Gastrocnemius medialis (tissue), 4 donors: Measurements from ENCODE around the gene GRIK1. TPM values are rescaled to one million over a fixed set of nuclear protein-coding genes. Genes with fewer than 3 reads are reported as not detected.

Experiments
- ATAC-seq, 2 donors: fragments of 150-250 bp; one replicate each; pipeline ENCODE4 v1.9.1; 2016
- DNase-seq, 2 donors: peaks; one replicate each; pipeline ENCODE4 v3.0.0-alpha.2; 2019
- H3K27ac ChIP-seq, 4 donors: fragments of 200-600 bp; sonication (generic); 1 replicate in 1 of 4; 2 replicates in 3 of 4; pipeline ENCODE4 v1.5.1; 2016 to 2018; ENCODE audit warnings: mild to moderate bottlenecking in 2 of 4, moderate library complexity in 1 of 4
- H3K27me3 ChIP-seq, 3 donors: fragments of 200-600 bp; sonication (generic) in 2 of 3; 1 replicate in 1 of 3; 2 replicates in 2 of 3; pipeline versions ENCODE4 v1.5.1 to v1.6.0; 2016 to 2019; ENCODE audit warnings: mild to moderate bottlenecking in 1 of 3, moderate library complexity in 1 of 3
- H3K36me3 ChIP-seq, 2 donors: fragments of 200-600 bp; sonication (generic) in 1 of 2; one replicate each; pipeline ENCODE4 v1.5.1; 2017 to 2018
- H3K4me1 ChIP-seq, 2 donors: fragments of 200-600 bp; sonication (generic) in 1 of 2; one replicate each; pipeline ENCODE4 v1.5.1; 2016 to 2017; ENCODE audit warnings: mild to moderate bottlenecking in 2 of 2
- H3K4me3 ChIP-seq, 4 donors: fragments of 200-600 bp; sonication (generic) in 3 of 4; 1 replicate in 1 of 4; 2 replicates in 3 of 4; pipeline ENCODE4 v1.5.1; 2016 to 2019; ENCODE audit warnings: mild to moderate bottlenecking in 2 of 4
- H3K9me3 ChIP-seq, 3 donors: fragments of 200-600 bp; sonication (generic) in 2 of 3; 1 replicate in 1 of 3; 2 replicates in 2 of 3; pipeline ENCODE4 v1.5.1; 2016 to 2019
- CTCF ChIP-seq, 5 experiments: fragments of 450-650 bp in 3 of 5; fragments of 200-600 bp in 2 of 5; sonication (generic) in 2 of 5; IDR thresholded peaks in 4 of 5; conservative IDR thresholded peaks in 1 of 5; 1 replicate in 4 of 5; 2 replicates in 1 of 5; pipeline ENCODE4 v1.5.1; 2016 to 2019; ENCODE audit warnings: antibody characterized with exemption in 5 of 5, mild to moderate bottlenecking in 3 of 5, moderate library complexity in 3 of 5
- POLR2A ChIP-seq, 2 donors: fragments of 450-650 bp; IDR thresholded peaks; one replicate each; pipeline ENCODE4 v1.6.1; 2017; ENCODE audit warnings: antibody characterized with exemption in 2 of 2, mild to moderate bottlenecking in 2 of 2, moderate library complexity in 2 of 2
- in situ Hi-C, 4 donors: fragments of 200-750 bp; cut with MboI; loops; one replicate each; pipeline versions ENCODE4 v1.15.0 to v1.8.0; 2017; ENCODE audit warnings: low sequenced_read_pairs in 4 of 4
- intact Hi-C: fragments of 100-400 bp; cut with DNase I; formaldehyde crosslinking; loops from one replicate; pipeline ENCODE4 v1.15.1; 2023; ENCODE audit warnings: low total_unique reads
- total RNA-seq, 4 donors: library from RNA; depleted of rRNA; stranded (reverse); fragments of >200 nt; gene quantifications; one replicate each; pipeline versions ENCODE4 v1.1.0 to v1.2.3, GENCODE V29; 2016

The GRIK1 gene
- total RNA-seq, 4 donors from 2014 or later: 0.13 TPM; not detected in 3

GRCh38 chr21:29786496-29787360 lies 153.1 kb downstream of the GRIK1 start:
- in situ Hi-C loops: no loop called here
- no peak for TF ChIP-seq CTCF (IDR thresholded peaks at IDR 0.05 in 4 of 5, conservative IDR thresholded peaks at IDR 0.05 in 1 of 5)
- no peak for TF ChIP-seq POLR2A (IDR thresholded peaks at IDR 0.05)
- H3K36me3 ChIP-seq: no peaks in the 10 kb centered on the region
- no peaks in the 10 kb centered on the region for H3K4me1 ChIP-seq
- no peak for DNase-seq
- no peaks in the 10 kb centered on the region for H3K9me3 ChIP-seq
- intact Hi-C loops: no loop called here
- no peaks in the 10 kb centered on the region for H3K27me3 ChIP-seq
- ATAC-seq: no peak
- no peak overlapping the region for H3K27ac ChIP-seq
- H3K4me3 ChIP-seq: no peak overlapping the region

- ATAC-seq: no peak
- H3K9me3 ChIP-seq: no peaks in the 10 kb centered on the region
- H3K4me3 ChIP-seq: no peak overlapping the region
- no peaks in the 10 kb centered on the region for H3K36me3 ChIP-seq
- no peak overlapping the region for H3K27ac ChIP-seq
- no peaks in the 10 kb centered on the region for H3K27me3 ChIP-seq
- intact Hi-C loops: no loop called here
- no peak for TF ChIP-seq POLR2A (IDR thresholded peaks at IDR 0.05)
- TF ChIP-seq CTCF (IDR thresholded peaks at IDR 0.05 in 4 of 5, conservative IDR thresholded peaks at IDR 0.05 in 1 of 5): no peak
- H3K4me1 ChIP-seq: no peaks in the 10 kb centered on the region
- no peak for DNase-seq
- in situ Hi-C loops: no loop called here
Observed at GRCh38 chr21:29777160-29777559, 162.6 kb downstream of the GRIK1 start.

- H3K4me3 ChIP-seq: no peak overlapping the region
- no peaks in the 10 kb centered on the region for H3K36me3 ChIP-seq
- H3K27ac ChIP-seq: no peak overlapping the region
- no peak for ATAC-seq
- no peak for TF ChIP-seq CTCF (IDR thresholded peaks at IDR 0.05 in 4 of 5, conservative IDR thresholded peaks at IDR 0.05 in 1 of 5)
- TF ChIP-seq POLR2A (IDR thresholded peaks at IDR 0.05): no peak
- H3K9me3 ChIP-seq: no peaks in the 10 kb centered on the region
- no peaks in the 10 kb centered on the region for H3K27me3 ChIP-seq
- intact Hi-C loops (no loop called here), in situ Hi-C loops (no loop called here)
- no peaks in the 10 kb centered on the region for H3K4me1 ChIP-seq
- no peak for DNase-seq
Observed at GRCh38 chr21:29775462-29775861, 164.3 kb downstream of the GRIK1 start.

GRCh38 chr21:29771491-29772066 lies 168.2 kb downstream of the GRIK1 start:
- DNase-seq (no peak), ATAC-seq (no peak)
- intact Hi-C loops: no loop called here
- in situ Hi-C loops: no loop called here
- Histone ChIP-seq H3K4me3 (no peak overlapping the region), H3K27ac (no peak overlapping the region), H3K36me3 (no peaks in the 10 kb centered on the region), H3K4me1 (no peaks in the 10 kb centered on the region), H3K9me3 (no peaks in the 10 kb centered on the region), H3K27me3 (no peaks in the 10 kb centered on the region)
- TF ChIP-seq CTCF (IDR thresholded peaks at IDR 0.05 in 4 of 5, conservative IDR thresholded peaks at IDR 0.05 in 1 of 5) (no peak), POLR2A (IDR thresholded peaks at IDR 0.05) (no peak)
